Cardiac septum (tissue), 1 donor: ENCODE results near the gene FMO4. TPM values are rescaled to one million over a fixed set of nuclear protein-coding genes. Genes with fewer than 3 reads are reported as not detected.
"Not testable (repeated sequence)": the region's sequence is repeated elsewhere in the genome, so short reads cannot be mapped to it uniquely, and the experiment has no call there.

Source experiments
- DNase-seq: peaks from one replicate; pipeline ENCODE4 v3.0.0-alpha.2; 2020; ENCODE audit warnings: low spot score
- intact Hi-C: fragments of 100-400 bp; cut with DNase I; formaldehyde crosslinking; loops from one replicate; pipeline ENCODE4 v1.14.0; 2022
- long read RNA-seq: library from polyadenylated mRNA; unstranded; transcript quantifications from one replicate; pipeline ENCODE4 v2.0.0, GENCODE V29; 2021
- total RNA-seq: library from RNA; stranded (reverse); fragmentation: NEBNext Ultra II Directional; extraction: Animal tissue kit (Norgen Biotek cat#: 25700); gene quantifications from one replicate; pipeline ENCODE4 v1.2.1, GENCODE V29; 2021
- donor health status: DM: no; HTN: no; CAD: no.

Gene FMO4, protein sequence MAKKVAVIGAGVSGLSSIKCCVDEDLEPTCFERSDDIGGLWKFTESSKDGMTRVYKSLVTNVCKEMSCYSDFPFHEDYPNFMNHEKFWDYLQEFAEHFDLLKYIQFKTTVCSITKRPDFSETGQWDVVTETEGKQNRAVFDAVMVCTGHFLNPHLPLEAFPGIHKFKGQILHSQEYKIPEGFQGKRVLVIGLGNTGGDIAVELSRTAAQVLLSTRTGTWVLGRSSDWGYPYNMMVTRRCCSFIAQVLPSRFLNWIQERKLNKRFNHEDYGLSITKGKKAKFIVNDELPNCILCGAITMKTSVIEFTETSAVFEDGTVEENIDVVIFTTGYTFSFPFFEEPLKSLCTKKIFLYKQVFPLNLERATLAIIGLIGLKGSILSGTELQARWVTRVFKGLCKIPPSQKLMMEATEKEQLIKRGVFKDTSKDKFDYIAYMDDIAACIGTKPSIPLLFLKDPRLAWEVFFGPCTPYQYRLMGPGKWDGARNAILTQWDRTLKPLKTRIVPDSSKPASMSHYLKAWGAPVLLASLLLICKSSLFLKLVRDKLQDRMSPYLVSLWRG
- total RNA-seq, result 5.3 TPM
- long read RNA-seq, transcript FMO4-201 (10 exons, 2,252 nt), result major isoform, 6 of 7 reads
- long read RNA-seq, partial matches to known transcripts, result 1 of 7 reads
- long read RNA-seq, other reads (novel, unspliced or antisense), result 0 of 7 reads

DNA sequence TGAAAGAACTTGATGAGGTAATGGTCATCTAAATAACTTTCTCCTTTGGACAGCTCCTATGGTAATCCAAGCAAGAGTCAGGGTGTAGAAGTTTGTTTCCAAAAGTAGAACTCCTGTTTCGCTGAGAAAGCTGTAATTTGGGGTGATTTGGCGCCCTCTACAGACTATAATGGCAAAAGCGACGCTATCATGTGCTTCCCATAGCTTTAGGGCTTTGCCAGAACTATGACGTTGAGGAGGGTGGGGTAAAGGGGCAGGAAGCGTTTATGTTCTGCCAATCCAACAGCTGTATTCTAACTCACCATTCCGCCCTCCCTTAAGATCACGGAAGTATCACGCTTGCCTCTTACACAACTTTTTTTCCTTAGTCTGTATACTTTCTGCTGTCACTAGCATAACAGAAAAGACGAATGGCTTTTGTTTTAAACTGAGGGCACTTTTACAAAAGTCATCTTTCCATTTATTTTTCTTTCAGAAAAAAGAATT, at the start of gene FMO4:
FMO4 (plus strand) TSS at position 349 of the 486 bp plus-strand sequence. CDS start 5,643 bp downstream, outside the sequence.
- intact Hi-C loops, result loop anchor here (2.0 to 10.0 kb wide), 3 partner anchors 69 to 232 kb away; partner anchors contain the start of gene PRRC2C
- peak; percentile 88 for DNase-seq

DNA sequence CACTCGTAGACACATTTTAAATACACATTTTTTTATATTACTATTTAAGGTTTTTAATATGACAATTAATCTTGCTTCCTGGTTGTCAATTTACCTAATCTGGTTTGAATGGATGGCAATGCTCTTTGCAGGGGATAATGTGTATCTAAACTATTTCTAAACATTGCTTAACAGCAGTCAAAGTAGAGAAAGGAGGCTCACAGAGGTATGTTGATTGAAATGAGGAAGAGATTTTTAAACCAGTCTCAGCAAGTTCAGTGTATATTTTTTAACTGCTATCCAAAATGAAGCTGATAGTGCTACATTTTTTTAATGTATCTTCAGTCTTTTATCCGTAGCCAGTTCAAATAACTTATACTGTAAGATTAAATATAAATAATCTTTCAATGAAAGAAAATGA, 48.3 kb upstream of the FMO4 start:
- intact Hi-C loops, result no loop called here

DNA sequence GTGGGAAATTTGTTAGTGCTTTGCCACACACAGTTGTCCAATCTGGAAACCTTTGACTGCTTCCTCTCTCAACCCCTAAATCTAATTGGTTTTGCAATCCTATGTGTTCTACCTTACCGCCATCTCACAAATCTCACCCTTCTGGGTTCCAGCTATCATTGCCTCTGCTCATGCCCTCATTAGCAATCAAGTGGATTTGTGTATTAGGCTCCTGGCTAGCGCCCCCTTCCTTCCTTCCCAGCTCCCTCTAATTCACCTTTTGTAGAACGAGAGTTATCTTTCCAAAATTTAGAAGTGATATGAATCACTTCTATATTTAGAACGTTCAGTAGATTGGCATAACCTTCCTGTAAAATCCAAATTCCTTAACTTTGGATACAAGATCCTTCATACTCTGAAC, 47.1 kb upstream of the FMO4 start:
- intact Hi-C loops, result no loop called here
- DNase-seq, result no peak

More for the DNA sequence above, 48.3 kb upstream of the FMO4 start:
- no peak for DNase-seq

DNA sequence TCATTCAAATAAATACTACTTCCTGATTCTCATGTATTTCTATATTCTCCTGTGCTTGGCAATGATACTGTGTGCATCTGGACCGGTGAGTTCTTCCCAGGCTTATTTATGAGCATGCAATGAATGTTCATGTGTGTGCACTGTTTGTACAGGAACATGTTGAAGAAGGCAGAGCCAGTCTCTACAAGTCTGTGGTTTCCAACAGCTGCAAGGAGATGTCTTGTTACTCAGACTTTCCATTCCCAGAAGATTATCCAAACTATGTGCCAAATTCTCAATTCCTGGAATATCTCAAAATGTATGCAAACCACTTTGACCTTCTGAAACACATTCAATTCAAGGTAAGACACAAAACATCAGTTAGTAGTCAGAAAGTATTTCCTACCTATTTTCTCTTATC, 46.6 kb upstream of the FMO4 start:
- intact Hi-C loops, result no loop called here
- no peak for DNase-seq

GRCh38 chr1:171270806-171271205, 43.2 kb upstream of the FMO4 start:
- no peak for DNase-seq
- intact Hi-C loops, result no loop called here

GRCh38 chr1:171277534-171277933, 36.4 kb upstream of the FMO4 start:
- no peak for DNase-seq
- intact Hi-C loops, result no loop called here

DNA sequence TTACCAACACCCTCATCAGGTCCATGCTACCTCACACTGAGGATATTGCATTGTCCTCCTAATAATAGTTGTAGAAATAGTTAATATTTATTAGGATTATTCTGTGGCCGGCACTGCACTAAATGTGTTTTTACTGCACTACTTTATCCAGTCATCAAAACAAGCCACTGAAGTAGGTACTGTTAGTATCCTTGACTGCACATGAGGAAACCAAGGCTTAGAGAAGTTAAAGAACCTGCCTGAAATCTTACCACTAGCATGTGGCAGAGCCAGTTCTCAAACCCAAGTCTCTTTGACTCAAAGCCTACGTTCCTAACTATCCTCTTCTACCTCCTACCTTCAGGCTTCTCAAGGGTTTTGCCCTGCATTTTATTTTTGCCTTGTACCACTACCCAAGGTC, 34.7 kb upstream of the FMO4 start:
- DNase-seq, result no peak
- intact Hi-C loops, result no loop called here

GRCh38 chr1:171279678-171280077, 34.3 kb upstream of the FMO4 start:
- no peak for DNase-seq
- intact Hi-C loops, result no loop called here

- no peak for DNase-seq
- intact Hi-C loops, result no loop called here
Observed at GRCh38 chr1:171280599-171280998, 33.4 kb upstream of the FMO4 start.

DNA sequence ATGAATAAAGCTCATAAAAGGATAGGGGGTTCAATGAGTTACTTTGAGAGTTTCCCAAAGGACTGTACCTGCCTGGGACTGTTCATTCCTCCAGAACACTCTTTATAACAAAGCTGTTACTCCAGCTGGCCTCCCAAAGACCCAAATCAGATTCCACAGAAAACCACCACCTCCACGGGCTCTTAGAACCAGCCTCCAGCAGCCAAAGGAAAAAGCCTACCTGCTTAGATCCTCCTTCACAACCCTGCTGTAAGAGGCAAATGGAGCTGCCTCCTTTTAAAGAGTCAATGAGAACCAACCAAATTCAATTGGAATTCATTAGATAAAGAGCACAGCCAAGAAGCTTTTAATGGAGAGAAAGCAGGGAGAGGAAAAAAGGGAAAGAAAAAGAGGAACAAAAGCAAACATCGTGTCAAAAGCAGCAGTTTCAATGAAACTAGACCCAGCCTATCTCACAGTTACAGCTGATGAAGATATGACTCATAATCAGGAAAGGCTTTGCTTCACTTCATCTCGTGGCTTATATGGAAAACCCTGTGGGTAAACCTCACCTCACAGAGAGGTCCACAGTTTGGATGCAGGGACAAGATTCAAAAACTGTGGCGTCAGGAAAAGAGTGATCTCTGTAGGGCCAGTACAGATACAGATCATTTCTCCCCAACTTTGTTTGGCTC, 27.8 kb upstream of the FMO4 start:
- DNase-seq, result no peak
- intact Hi-C loops, result no loop called here

- no peak for DNase-seq
- intact Hi-C loops, result no loop called here
Observed at GRCh38 chr1:171290621-171291020, 23.4 kb upstream of the FMO4 start.

- DNase-seq, result no peak
- intact Hi-C loops, result no loop called here
Observed at GRCh38 chr1:171292799-171293198, 21.2 kb upstream of the FMO4 start.

- intact Hi-C loops, DNase-seq: not testable (repeated sequence)
Observed at GRCh38 chr1:171295383-171295782, 18.6 kb upstream of the FMO4 start.

- intact Hi-C loops, result no loop called here
- DNase-seq, result no peak
Observed at GRCh38 chr1:171295821-171296220, 18.2 kb upstream of the FMO4 start.

- DNase-seq, result no peak
- intact Hi-C loops, result no loop called here
Observed at GRCh38 chr1:171296897-171297296, 17.1 kb upstream of the FMO4 start.

- intact Hi-C loops, result no loop called here
Observed at GRCh38 chr1:171298696-171299095, 15.3 kb upstream of the FMO4 start.

DNA sequence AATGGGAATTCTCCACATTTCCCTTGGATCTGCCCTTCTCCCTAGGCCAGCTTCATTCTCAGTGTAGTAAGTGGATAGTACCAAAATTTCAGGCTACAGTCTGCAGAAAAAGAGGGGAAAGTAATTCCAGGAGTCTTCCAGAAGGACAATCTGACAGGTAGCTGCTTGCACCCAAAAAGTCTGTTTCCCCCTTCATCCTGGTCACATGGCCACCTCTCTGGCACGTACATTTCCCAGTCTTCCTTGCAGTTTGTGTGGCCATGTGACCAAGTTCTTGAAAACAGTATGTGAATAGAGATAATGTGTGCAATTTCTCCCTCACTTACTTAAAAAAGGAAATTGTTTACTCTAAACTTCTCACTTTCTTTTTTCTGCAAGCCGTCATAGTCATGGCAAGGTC, 14.6 kb upstream of the FMO4 start:
- intact Hi-C loops, result no loop called here

More at GRCh38 chr1:171298696-171299095, 15.3 kb upstream of the FMO4 start:
- no peak for DNase-seq

GRCh38 chr1:171300401-171300800, 13.6 kb upstream of the FMO4 start:
- intact Hi-C loops, result no loop called here
- no peak for DNase-seq

More for the DNA sequence above, 14.6 kb upstream of the FMO4 start:
- DNase-seq, result no peak

DNA sequence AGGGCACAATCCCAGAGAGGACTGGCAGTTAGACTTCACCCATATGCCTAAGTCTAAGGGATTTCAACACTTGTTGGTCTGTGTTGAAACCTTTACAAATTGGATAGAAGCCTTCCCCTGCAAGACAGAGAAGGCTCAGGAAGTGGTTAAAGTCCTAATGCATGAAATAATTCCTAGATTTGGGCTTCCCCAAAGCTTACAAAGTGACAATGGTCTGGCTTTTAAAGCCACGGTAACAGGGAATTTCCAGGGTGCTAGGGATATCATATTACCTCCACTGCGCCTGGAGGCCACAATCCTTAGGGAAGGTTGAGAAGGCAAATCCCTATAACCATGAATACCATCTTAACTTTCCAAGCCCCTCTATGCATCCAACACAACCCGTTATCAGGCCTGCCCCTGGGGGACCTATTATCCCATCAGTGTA, 3.3 kb upstream of the FMO4 start:
- intact Hi-C loops, result loop anchor here (5.0 to 10.0 kb wide), 2 partner anchors 174 to 228 kb away; partner anchors contain the start of gene PRRC2C
- DNase-seq, result no peak
